OCI-LY3 (cell line): ENCODE data around the gene ST6GALNAC6.
"Not testable (repeated sequence)": the region's sequence is repeated elsewhere in the genome, so short reads cannot be mapped to it uniquely, and the experiment has no call there.

Source experiments
- H2AFZ ChIP-seq: fragments of 200-600, 300-600 bp; shearing (Covaris generic); 2 replicates; pipeline ENCODE4 v1.6.0; 2014; ENCODE audit warnings: antibody characterized with exemption, low read depth, low read length
- H3K27ac ChIP-seq: fragments of 200-600, 300-600 bp; sonication (generic); 2 replicates; pipeline ENCODE4 v1.5.1; 2014; ENCODE audit warnings: mild to moderate bottlenecking, low read length, moderate library complexity, mixed read lengths
- H3K27me3 ChIP-seq: fragments of 200-600, 300-600 bp; sonication (generic); 2 replicates; pipeline ENCODE4 v1.6.1; 2014; ENCODE audit warnings: low read depth, low read length, mixed read lengths
- H3K36me3 ChIP-seq: fragments of 200-600, 300-600 bp; sonication (generic); replicated peaks from 2 replicates; pipeline ENCODE3; 2014; ENCODE audit warnings: low read depth, low read length, mixed read lengths
- H3K4me1 ChIP-seq: fragments of 300-600, 200-600 bp; sonication (generic); 2 replicates; pipeline ENCODE4 v1.6.1; 2014; ENCODE audit warnings: low read length, mixed read lengths
- H3K4me2 ChIP-seq: fragments of 200-600, 300-600 bp; sonication (generic); 2 replicates; pipeline ENCODE4 v1.6.1; 2014; ENCODE audit warnings: low read length, mixed read lengths
- H3K4me3 ChIP-seq: fragments of 300-600, 200-600 bp; sonication (generic); 2 replicates; pipeline ENCODE4 v1.5.1; 2014; ENCODE audit warnings: antibody characterized with exemption, mild to moderate bottlenecking, low read length, moderate library complexity
- H3K79me2 ChIP-seq: fragments of 300-600, 200-600 bp; shearing (Covaris generic); 2 replicates; pipeline ENCODE4 v1.6.1; 2014; ENCODE audit warnings: mild to moderate bottlenecking, low read length, mixed read lengths
- H3K9ac ChIP-seq: fragments of 300-600, 200-600 bp; shearing (Covaris generic); 2 replicates; pipeline ENCODE4 v1.6.0; 2014; ENCODE audit warnings: mild to moderate bottlenecking, low read length, moderate library complexity
- H3K9me3 ChIP-seq: fragments of 200-600, 300-600 bp; shearing (Covaris generic); 2 replicates; pipeline ENCODE4 v1.6.1; 2014; ENCODE audit warnings: low read length, mixed read lengths; ENCODE audit not compliant: insufficient read depth
- H4K20me1 ChIP-seq: fragments of 200-600, 300-600 bp; sonication (generic); 2 replicates; pipeline ENCODE4 v1.6.1; 2016; ENCODE audit warnings: low read length, mixed read lengths; ENCODE audit not compliant: insufficient read depth
- CTCF ChIP-seq: fragments of 200-600, 300-600 bp; sonication (generic); IDR thresholded peaks from 2 replicates; pipeline ENCODE4 v1.5.1; 2014; ENCODE audit warnings: antibody characterized with exemption, low read length, low read depth
- EZH2phosphoT487 ChIP-seq: fragments of 200-600 bp; shearing (Covaris generic); IDR thresholded peaks from 2 replicates; pipeline ENCODE4 v1.6.1; 2018; ENCODE audit warnings: antibody characterized with exemption, mixed run types, low read depth

Gene ST6GALNAC6

GRCh38 chr9:127871531-127871930, 27.9 kb downstream of the ST6GALNAC6 start:
- H4K20me1 ChIP-seq: no peaks in the 10 kb centered on the region
- no peak overlapping the region for H3K9ac ChIP-seq
- H3K27me3 ChIP-seq: no peaks in the 10 kb centered on the region
- H3K9me3 ChIP-seq: no peaks in the 10 kb centered on the region
- no peaks in the 10 kb centered on the region for H3K79me2 ChIP-seq
- H2AFZ ChIP-seq: no peak overlapping the region
- H3K27ac ChIP-seq: no peak overlapping the region
- no peaks in the 10 kb centered on the region for H3K36me3 ChIP-seq
- TF ChIP-seq CTCF (no peak), EZH2phosphoT487 (no peak)
- H3K4me3 ChIP-seq: no peak overlapping the region
- H3K4me1 ChIP-seq: peaks cover 3% of the 10 kb centered on the region
- H3K4me2 ChIP-seq: no peak overlapping the region

GRCh38 chr9:127870887-127871286, 28.5 kb downstream of the ST6GALNAC6 start:
- H3K4me3 ChIP-seq: no peak overlapping the region
- H3K79me2 ChIP-seq: no peaks in the 10 kb centered on the region
- H3K27me3 ChIP-seq: no peaks in the 10 kb centered on the region
- no peak overlapping the region for H3K9ac ChIP-seq
- H2AFZ ChIP-seq: no peak overlapping the region
- no peaks in the 10 kb centered on the region for H3K9me3 ChIP-seq
- H3K27ac ChIP-seq: no peak overlapping the region
- H4K20me1 ChIP-seq: no peaks in the 10 kb centered on the region
- H3K36me3 ChIP-seq: no peaks in the 10 kb centered on the region
- H3K4me1 ChIP-seq: peaks cover 6% of the 10 kb centered on the region
- TF ChIP-seq CTCF: no peak
- TF ChIP-seq EZH2phosphoT487: no peak
- H3K4me2 ChIP-seq: no peak overlapping the region

GRCh38 chr9:127870153-127870491, 29.3 kb downstream of the ST6GALNAC6 start:
- H3K27ac ChIP-seq: not testable (repeated sequence)

GRCh38 chr9:127869310-127870152, 29.9 kb downstream of the ST6GALNAC6 start:
- Histone ChIP-seq H3K9ac (no peak overlapping the region), H4K20me1 (no peaks in the 10 kb centered on the region), H2AFZ (no peak overlapping the region), H3K36me3 (no peaks in the 10 kb centered on the region), H3K27me3 (no peaks in the 10 kb centered on the region), H3K9me3 (no peaks in the 10 kb centered on the region), H3K4me1 (peaks cover 6% of the 10 kb centered on the region), H3K79me2 (no peaks in the 10 kb centered on the region), H3K4me2 (no peak overlapping the region), H3K27ac (no peak overlapping the region), H3K4me3 (no peak overlapping the region)
- no peak for TF ChIP-seq EZH2phosphoT487
- peak; percentile 81 for TF ChIP-seq CTCF

More at GRCh38 chr9:127870153-127870491, 29.3 kb downstream of the ST6GALNAC6 start:
- H3K27me3 ChIP-seq, H3K9ac ChIP-seq, H3K9me3 ChIP-seq, H3K79me2 ChIP-seq, H3K36me3 ChIP-seq, H4K20me1 ChIP-seq, H3K4me2 ChIP-seq, H3K4me3 ChIP-seq, H2AFZ ChIP-seq, H3K4me1 ChIP-seq: not testable (repeated sequence)
